ENCODE data around the gene TCP11X2. TPM values are rescaled to one million over a fixed set of nuclear protein-coding genes. Genes with fewer than 3 reads are reported as not detected.
"Not testable (repeated sequence)": the region's sequence is repeated elsewhere in the genome, so short reads cannot be mapped to it uniquely, and the experiment has no call there.

Gene TCP11X2
- polyA plus RNA-seq (2012; ENCODE audit: insufficient read depth, insufficient read length, low read depth): not detected

DNA sequence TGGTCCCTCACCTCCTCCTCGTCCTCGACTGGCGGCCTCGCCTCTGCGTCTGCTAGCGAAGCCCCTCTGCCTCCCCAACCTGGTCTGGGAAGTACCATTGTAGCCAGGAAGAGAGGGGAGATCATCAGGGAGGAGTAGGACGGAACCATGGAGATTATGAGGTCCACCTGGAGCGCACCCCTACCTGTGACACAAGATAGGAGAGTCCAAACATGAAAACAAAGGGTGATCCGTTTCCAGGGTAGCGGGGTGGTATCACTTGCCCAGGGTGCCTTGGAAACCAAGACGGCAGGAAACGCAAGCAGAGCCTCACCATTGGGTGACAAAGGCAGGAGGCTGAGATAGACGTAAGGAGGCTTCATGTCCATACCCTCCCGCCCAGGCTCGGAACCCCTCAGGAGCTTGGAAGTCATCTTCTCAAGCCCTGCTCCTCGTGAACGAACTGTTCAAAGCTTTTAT lies at the start of gene TCP11X2:
Gene TCP11X2 (minus strand): TSS at position 51 of the 459 bp plus-strand sequence.
- not testable (repeated sequence) for H3K27me3 ChIP-seq; H3K9me3 ChIP-seq; H3K4me1 ChIP-seq; H3K36me3 ChIP-seq; H3K4me3 ChIP-seq (ENCODE audit: low read depth, low read length); DNase-seq

GRCh38 chrX:102517326-102517725 lies 45.7 kb upstream of the TCP11X2 start:
- Histone ChIP-seq H3K36me3 (no peaks in the 10 kb centered on the region), H3K4me1 (no peaks in the 10 kb centered on the region), H3K27me3 (peaks cover 10% of the 10 kb centered on the region), H3K4me3 (ENCODE audit: low read depth, low read length) (no peak overlapping the region; the same call in 1 of the 2 replicates), H3K9me3 (no peaks in the 10 kb centered on the region)
- TF ChIP-seq CTCF (IDR thresholded peaks at IDR 0.05; ENCODE audit: low read depth, low read length): peak; percentile 33; the same call in 1 of the 2 replicates
- DNase-seq: no peak

- peaks cover 10% of the 10 kb centered on the region for H3K27me3 ChIP-seq
- no peaks in the 10 kb centered on the region for H3K4me1 ChIP-seq
- H3K36me3 ChIP-seq: no peaks in the 10 kb centered on the region
- H3K4me3 ChIP-seq (ENCODE audit: low read depth, low read length): peak within 1 kb of the TSS; percentile 20
- DNase-seq: peak; percentile 72
- H3K9me3 ChIP-seq: no peaks in the 10 kb centered on the region
- no peak for TF ChIP-seq CTCF (IDR thresholded peaks at IDR 0.05; ENCODE audit: low read depth, low read length)
These were observed 44.6 kb upstream of the TCP11X2 start, which contains the start of gene TMSB15A for GRCh38 chrX:102515975-102516941. TMSB15A (minus strand) TSS chrX:102516739.

DNA sequence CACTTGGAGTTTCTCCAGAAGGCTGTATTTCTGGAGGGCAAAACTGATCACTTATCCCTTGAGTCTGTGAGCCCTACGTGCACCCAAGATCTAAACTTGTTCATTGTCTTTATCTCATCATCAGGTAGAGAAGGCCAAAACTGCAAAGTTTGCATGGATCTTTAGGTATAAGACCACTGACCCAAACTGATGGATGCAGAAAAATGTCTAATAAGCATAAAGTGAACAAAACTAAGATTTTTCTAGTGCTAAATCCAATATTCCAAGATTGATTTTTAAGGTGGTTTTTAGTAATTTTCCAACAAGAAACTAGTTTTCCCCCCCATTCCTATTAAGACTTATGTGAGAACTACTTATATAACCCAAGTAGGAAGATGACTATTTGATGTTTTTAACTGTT lies 42.9 kb upstream of the TCP11X2 start:
- Histone ChIP-seq H3K9me3 (no peaks in the 10 kb centered on the region), H3K36me3 (no peaks in the 10 kb centered on the region), H3K27me3 (peaks cover 10% of the 10 kb centered on the region), H3K4me1 (no peaks in the 10 kb centered on the region), H3K4me3 (ENCODE audit: low read depth, low read length) (no peak overlapping the region)
- no peak for TF ChIP-seq CTCF (IDR thresholded peaks at IDR 0.05; ENCODE audit: low read depth, low read length)
- no peak for DNase-seq

DNA sequence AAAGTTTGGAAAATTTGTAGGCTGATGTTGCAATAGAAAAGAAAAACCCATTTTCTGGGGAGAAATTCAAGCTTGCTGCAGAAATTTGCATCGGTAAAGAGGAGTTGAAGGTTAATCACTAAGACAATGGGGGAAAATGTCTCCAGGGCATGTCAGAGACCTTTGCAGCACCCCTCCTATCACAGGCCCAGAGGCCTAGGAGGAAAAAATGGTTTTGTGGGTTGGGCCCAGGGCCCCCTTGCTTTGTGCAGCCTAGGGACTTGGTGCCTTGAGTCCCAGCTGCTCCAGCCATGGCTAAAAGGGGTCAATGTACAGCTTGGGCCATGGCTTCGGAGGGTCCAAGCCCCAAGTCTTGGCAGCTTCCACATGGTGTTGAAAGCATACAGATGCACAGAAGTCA lies 27.1 kb upstream of the TCP11X2 start:
- no peak for TF ChIP-seq CTCF (IDR thresholded peaks at IDR 0.05; ENCODE audit: low read depth, low read length)
- no peaks in the 10 kb centered on the region for H3K4me1 ChIP-seq
- no peak overlapping the region for H3K4me3 ChIP-seq (ENCODE audit: low read depth, low read length)
- no peak for DNase-seq
- H3K9me3 ChIP-seq: no peaks in the 10 kb centered on the region
- no peaks in the 10 kb centered on the region for H3K27me3 ChIP-seq
- H3K36me3 ChIP-seq: no peaks in the 10 kb centered on the region

GRCh38 chrX:102491766-102492165 lies 20.2 kb upstream of the TCP11X2 start:
- TF ChIP-seq CTCF (IDR thresholded peaks at IDR 0.05; ENCODE audit: low read depth, low read length): no peak
- H3K4me3 ChIP-seq (ENCODE audit: low read depth, low read length): no peak overlapping the region
- DNase-seq: no peak
- H3K9me3 ChIP-seq: no peaks in the 10 kb centered on the region
- no peaks in the 10 kb centered on the region for H3K27me3 ChIP-seq
- H3K36me3 ChIP-seq: no peaks in the 10 kb centered on the region
- no peaks in the 10 kb centered on the region for H3K4me1 ChIP-seq

DNA sequence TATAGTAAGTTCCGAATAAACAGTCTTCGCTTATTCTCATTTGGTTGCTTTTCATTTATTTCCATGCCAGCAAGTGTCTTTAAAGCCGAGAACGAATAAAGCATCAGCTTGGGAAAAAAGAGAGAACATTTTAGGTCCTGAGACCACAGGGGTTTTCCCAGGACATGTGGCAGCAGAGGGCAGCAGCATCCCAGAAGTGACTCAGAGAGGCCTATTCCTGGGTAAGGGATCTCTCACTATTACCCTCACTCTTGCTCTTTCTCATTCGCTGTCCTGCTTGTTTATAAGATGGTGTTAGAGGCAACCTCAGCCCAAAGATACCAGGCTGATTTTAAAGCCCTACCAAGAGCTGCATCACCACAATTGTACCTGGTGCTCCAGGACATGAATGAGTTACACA lies 7.2 kb upstream of the TCP11X2 start:
- H3K36me3 ChIP-seq; DNase-seq; H3K27me3 ChIP-seq; H3K4me3 ChIP-seq (ENCODE audit: low read depth, low read length); H3K9me3 ChIP-seq; H3K4me1 ChIP-seq: not testable (repeated sequence)

- not testable (repeated sequence) for H3K9me3 ChIP-seq
These were observed 1.4 kb downstream of the TCP11X2 start for GRCh38 chrX:102470215-102470614.

GRCh38 chrX:102458615-102459014 lies 13.0 kb downstream of the TCP11X2 start:
- H3K36me3 ChIP-seq; H3K4me3 ChIP-seq (ENCODE audit: low read depth, low read length); DNase-seq; H3K9me3 ChIP-seq; H3K27me3 ChIP-seq; H3K4me1 ChIP-seq: not testable (repeated sequence)

More at GRCh38 chrX:102470215-102470614, 1.4 kb downstream of the TCP11X2 start:
- DNase-seq; H3K4me3 ChIP-seq (ENCODE audit: low read depth, low read length); H3K36me3 ChIP-seq; H3K4me1 ChIP-seq; H3K27me3 ChIP-seq: not testable (repeated sequence)

GRCh38 chrX:102439908-102440307 lies 31.7 kb downstream of the TCP11X2 start, which contains the start of gene NXF2B:
NXF2B (minus strand) TSS chrX:102440008; CDS start chrX:102380036, 59,972 bp downstream.
- H3K9me3 ChIP-seq; H3K4me1 ChIP-seq; H3K27me3 ChIP-seq; H3K4me3 ChIP-seq (ENCODE audit: low read depth, low read length); H3K36me3 ChIP-seq; DNase-seq: not testable (repeated sequence)

Data from BE2C (cell line).